Measurements from ENCODE around the gene DHX35.

The DHX35 gene

GRCh38 chr20:39069976-39070375 lies 107.8 kb downstream of the DHX35 start:
- no peak for DNase-seq

- no peak for DNase-seq
Observed at GRCh38 chr20:39070484-39071231, 108.5 kb downstream of the DHX35 start.

DNA sequence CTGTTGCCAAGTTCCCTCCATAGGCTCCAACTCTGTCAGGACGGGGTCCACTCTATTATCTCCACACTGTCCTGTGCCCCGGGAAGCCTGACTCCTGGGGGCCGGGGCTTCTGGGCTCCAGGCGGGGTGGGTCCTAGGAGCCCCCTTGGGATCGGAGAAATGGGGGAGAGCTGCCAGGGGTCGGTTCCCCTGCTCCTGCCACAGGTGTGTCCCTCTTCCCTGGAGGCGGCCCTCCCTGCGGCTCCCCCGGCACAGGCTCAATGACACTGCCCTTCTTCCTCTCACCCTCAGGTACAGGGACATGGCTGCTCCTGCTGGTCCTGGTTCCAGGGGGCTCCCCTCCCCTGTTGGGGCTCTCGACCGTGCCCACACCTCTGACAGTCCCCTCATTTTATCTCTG lies 110.0 kb downstream of the DHX35 start:
- no peak for DNase-seq

DNA sequence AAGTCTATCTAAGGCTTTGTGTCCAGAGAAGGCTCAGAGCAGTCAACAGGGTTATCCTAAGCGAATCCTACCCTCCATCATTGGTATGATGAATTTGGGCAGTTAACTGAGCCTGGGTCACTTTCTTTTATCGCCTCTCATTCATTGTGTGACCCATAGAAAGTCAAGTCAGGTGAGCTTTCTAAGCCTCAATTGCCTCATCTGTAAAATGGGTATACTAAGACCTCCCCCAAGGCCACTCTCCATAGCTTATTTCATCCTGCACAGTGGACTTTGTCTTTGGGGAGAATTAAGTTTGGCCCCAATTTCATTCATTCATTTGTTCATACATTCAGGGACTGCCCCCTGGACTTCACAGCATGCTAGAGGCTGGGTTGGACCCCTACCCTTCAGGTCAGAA lies 110.5 kb downstream of the DHX35 start:
- DNase-seq, result no peak

GRCh38 chr20:39075731-39076130 lies 113.6 kb downstream of the DHX35 start:
- DNase-seq, result no peak

- DNase-seq, result no peak
Observed at GRCh38 chr20:39076958-39077357, 114.8 kb downstream of the DHX35 start.

- DNase-seq, result no peak
Observed at GRCh38 chr20:39080326-39080725, 118.2 kb downstream of the DHX35 start.

- DNase-seq, result peak; percentile 79
Observed at GRCh38 chr20:39081255-39081654, 119.1 kb downstream of the DHX35 start.

- no peak for DNase-seq
Observed at GRCh38 chr20:39082622-39083398, 120.7 kb downstream of the DHX35 start.

DNA sequence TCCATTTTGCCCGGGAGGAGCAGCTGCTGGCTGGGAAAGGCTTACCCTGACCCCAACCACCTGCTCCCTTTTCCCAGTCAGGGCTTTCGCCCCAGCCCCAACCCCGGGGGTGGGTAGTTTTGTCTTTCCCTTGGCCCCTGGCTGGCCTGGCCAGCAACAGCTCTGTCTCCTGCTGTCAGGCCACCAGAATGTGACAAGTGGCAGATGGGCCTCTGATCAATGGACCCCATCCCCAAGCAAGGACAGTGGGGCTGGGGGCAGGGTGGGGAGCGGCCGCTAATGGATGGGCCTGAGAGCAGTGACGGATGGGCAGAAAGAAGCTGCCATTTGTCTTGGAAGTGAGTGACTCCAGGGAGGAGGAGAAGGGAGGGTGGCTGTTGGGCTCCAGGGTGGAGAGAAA lies 121.6 kb downstream of the DHX35 start:
- DNase-seq, result no peak

GRCh38 chr20:39089029-39089428 lies 126.9 kb downstream of the DHX35 start:
- no peak for DNase-seq

All from CD4-positive, alpha-beta T cell treated with Interleukin-21 for 1 hour (primary cell).